Measurements from ENCODE around the gene BCL10. TPM values are rescaled to one million over a fixed set of nuclear protein-coding genes. Genes with fewer than 3 reads are reported as not detected.

The BCL10 gene
- polyA plus RNA-seq, 1 of the 3 experiments (the other 2 are of a cell fraction), result 5.8 TPM

DNA sequence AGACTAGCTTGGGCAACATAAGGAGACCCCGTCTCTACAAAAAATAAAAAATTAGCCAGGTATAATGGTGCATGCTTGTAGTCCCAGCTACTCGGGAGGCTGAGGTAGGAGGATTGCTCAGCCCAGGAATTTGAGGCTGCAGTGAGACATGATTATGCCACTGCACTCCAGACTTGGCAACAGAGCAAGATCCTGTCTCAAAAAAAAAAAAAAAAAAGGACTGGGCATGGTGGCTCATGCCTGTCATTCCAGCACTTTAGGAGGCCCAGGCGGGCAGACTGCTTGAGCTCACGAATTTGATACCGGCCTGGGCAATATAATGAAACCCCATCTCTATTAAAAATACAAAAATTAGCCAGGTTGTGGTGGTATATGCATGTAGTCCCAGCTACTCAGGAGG, 47.3 kb upstream of the BCL10 start (continued):
- TF ChIP-seq, protein P1, sequence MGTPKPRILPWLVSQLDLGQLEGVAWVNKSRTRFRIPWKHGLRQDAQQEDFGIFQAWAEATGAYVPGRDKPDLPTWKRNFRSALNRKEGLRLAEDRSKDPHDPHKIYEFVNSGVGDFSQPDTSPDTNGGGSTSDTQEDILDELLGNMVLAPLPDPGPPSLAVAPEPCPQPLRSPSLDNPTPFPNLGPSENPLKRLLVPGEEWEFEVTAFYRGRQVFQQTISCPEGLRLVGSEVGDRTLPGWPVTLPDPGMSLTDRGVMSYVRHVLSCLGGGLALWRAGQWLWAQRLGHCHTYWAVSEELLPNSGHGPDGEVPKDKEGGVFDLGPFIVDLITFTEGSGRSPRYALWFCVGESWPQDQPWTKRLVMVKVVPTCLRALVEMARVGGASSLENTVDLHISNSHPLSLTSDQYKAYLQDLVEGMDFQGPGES (IDR thresholded peaks at IDR 0.05; ENCODE audit: low read depth, low read length), result no peak
- TF ChIP-seq, protein P2, sequence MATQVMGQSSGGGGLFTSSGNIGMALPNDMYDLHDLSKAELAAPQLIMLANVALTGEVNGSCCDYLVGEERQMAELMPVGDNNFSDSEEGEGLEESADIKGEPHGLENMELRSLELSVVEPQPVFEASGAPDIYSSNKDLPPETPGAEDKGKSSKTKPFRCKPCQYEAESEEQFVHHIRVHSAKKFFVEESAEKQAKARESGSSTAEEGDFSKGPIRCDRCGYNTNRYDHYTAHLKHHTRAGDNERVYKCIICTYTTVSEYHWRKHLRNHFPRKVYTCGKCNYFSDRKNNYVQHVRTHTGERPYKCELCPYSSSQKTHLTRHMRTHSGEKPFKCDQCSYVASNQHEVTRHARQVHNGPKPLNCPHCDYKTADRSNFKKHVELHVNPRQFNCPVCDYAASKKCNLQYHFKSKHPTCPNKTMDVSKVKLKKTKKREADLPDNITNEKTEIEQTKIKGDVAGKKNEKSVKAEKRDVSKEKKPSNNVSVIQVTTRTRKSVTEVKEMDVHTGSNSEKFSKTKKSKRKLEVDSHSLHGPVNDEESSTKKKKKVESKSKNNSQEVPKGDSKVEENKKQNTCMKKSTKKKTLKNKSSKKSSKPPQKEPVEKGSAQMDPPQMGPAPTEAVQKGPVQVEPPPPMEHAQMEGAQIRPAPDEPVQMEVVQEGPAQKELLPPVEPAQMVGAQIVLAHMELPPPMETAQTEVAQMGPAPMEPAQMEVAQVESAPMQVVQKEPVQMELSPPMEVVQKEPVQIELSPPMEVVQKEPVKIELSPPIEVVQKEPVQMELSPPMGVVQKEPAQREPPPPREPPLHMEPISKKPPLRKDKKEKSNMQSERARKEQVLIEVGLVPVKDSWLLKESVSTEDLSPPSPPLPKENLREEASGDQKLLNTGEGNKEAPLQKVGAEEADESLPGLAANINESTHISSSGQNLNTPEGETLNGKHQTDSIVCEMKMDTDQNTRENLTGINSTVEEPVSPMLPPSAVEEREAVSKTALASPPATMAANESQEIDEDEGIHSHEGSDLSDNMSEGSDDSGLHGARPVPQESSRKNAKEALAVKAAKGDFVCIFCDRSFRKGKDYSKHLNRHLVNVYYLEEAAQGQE (IDR thresholded peaks at IDR 0.05; ENCODE audit: low read depth, low read length), result no peak

DNA sequence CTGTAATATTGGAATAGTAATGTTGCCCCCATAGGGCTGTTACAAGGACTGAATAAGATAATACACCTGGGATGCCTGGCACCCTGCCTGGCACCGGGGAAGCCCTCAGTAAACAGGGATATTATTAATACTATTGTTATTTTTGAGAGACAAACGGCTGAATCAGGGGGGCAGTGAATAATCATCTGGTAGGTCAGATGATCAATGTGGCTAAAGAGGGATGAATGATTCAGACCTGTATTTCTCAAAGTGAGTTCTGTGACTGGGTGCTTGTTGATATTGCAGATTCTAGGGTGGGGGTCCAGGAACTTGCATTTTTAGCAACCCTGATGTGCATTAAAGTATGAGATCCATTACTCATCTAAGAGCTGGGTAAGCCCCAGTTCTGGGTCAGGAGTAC, 46.2 kb upstream of the BCL10 start:
- H3K4me3 ChIP-seq (ENCODE audit: low read depth in 2 of 2, low read length in 1 of 2), result no peak overlapping the region
- TF ChIP-seq FOSL2 (IDR thresholded peaks at IDR 0.05; ENCODE audit: borderline replicate concordance, low read depth) (peak; percentile 50; the same call in 1 of the 2 replicates), JUND (IDR thresholded peaks at IDR 0.05) (peak; percentile 28), MEF2A (IDR thresholded peaks at IDR 0.05; ENCODE audit: borderline replicate concordance, low read depth) (peak; percentile 47; the same call in 1 of the 2 replicates), TCF12 (IDR thresholded peaks at IDR 0.05) (peak; percentile 54; the same call in 1 of the 2 replicates), EP300 (IDR thresholded peaks at IDR 0.05; ENCODE audit: borderline replicate concordance in 1 of 2, low read depth in 1 of 2, low read length in 1 of 2) (peak in 1 of 2 experiments; percentile 38; a peak in 1 of 4 replicates), NFIC (IDR thresholded peaks at IDR 0.05; ENCODE audit: borderline replicate concordance) (peak; percentile 43), SMC3 (IDR thresholded peaks at IDR 0.05; ENCODE audit: low read depth, low read length) (no peak)
- TF ChIP-seq, protein P3, sequence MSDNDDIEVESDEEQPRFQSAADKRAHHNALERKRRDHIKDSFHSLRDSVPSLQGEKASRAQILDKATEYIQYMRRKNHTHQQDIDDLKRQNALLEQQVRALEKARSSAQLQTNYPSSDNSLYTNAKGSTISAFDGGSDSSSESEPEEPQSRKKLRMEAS (IDR thresholded peaks at IDR 0.05; ENCODE audit: low read depth), result no peak
- TF ChIP-seq, protein P2 (IDR thresholded peaks at IDR 0.05; ENCODE audit: low read depth, low read length), result no peak
- TF ChIP-seq, protein P4, sequence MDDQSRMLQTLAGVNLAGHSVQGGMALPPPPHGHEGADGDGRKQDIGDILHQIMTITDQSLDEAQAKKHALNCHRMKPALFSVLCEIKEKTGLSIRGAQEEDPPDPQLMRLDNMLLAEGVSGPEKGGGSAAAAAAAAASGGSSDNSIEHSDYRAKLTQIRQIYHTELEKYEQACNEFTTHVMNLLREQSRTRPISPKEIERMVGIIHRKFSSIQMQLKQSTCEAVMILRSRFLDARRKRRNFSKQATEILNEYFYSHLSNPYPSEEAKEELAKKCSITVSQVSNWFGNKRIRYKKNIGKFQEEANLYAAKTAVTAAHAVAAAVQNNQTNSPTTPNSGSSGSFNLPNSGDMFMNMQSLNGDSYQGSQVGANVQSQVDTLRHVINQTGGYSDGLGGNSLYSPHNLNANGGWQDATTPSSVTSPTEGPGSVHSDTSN (IDR thresholded peaks at IDR 0.05), result peak; percentile 53; the same call in 1 of the 2 replicates
- H3K9me2 ChIP-seq, result no peaks in the 10 kb centered on the region
- peak overlapping the region; percentile 5 to 100; a peak in 3 of 4 replicates for H3K27ac ChIP-seq (ENCODE audit: low read depth in 2 of 2, low read length in 1 of 2)
- H3K27me3 ChIP-seq (ENCODE audit: insufficient read depth), result no peaks in the 10 kb centered on the region
- H3K4me1 ChIP-seq (ENCODE audit: control insufficient read depth in 1 of 2, insufficient read depth in 2 of 2, low read depth in 1 of 2, low read length in 1 of 2), result peaks cover 8 to 68% of the 10 kb centered on the region in 2 experiments
- peaks cover 82% of the 10 kb centered on the region for H3F3A ChIP-seq (replicated peaks; ENCODE audit: insufficient read depth)
- H3K9ac ChIP-seq, result peak overlapping the region; percentile 89
- peaks cover 74% of the 10 kb centered on the region for H3K79me2 ChIP-seq (ENCODE audit: insufficient read depth)
- no peaks in the 10 kb centered on the region for H3K9me3 ChIP-seq
- peaks cover 16 to 24% of the 10 kb centered on the region in 2 experiments for H3K36me3 ChIP-seq (replicated peaks in 1 of 2; ENCODE audit: control insufficient read depth in 1 of 2, insufficient read depth in 2 of 2, low read length in 1 of 2)
- no peak for DNase-seq
- CTCF ChIA-PET, result interaction anchor here (2.3 kb wide), 1 partner anchor 15 kb away, joined by 11 read pairs; no protein-coding TSS in a partner anchor
- no peaks in the 10 kb centered on the region for H4K20me1 ChIP-seq (ENCODE audit: insufficient read depth)
- POLR2A ChIA-PET, result no interaction called here
- 0% methylated on average over 2 of the region's 2 CpGs for WGBS (ENCODE audit: low lambda C conversion rate)
- no peak overlapping the region for H3K4me2 ChIP-seq
- H2AFZ ChIP-seq (ENCODE audit: low read depth), result no peak overlapping the region

Data from SK-N-SH (cell line).